ENCODE measurements around the gene C6orf141. TPM values are rescaled to one million over a fixed set of nuclear protein-coding genes. Genes with fewer than 3 reads are reported as not detected.

The C6orf141 gene
- total RNA-seq, 1 experiment from 2014 or later, result 40.1 TPM

DNA sequence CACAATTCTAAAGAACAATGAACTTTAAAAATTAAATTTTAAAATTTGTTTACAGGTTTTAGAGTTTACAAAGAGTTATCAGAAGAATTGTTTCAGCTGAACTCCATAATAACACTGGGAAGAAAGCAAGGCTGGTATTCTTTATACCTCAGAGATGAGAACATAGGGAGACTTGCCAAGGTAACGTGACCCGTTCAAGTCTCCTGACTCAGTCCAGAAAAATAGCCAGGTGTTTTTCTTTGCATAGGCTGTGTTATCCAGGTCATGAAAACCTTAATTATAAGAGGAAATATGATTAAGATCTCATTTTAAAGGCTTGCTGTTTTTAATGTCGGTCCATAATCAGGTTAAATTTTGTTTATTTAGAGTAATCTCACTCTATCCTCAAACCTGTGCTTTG is 8.5 kb upstream of the C6orf141 start:
- Histone ChIP-seq H2AFZ (ENCODE audit: low read length) (no peak overlapping the region), H3K9ac (ENCODE audit: extremely low read depth, insufficient read length, low read length) (no peak overlapping the region), H4K5ac (ENCODE audit: insufficient read length, low read depth, low read length) (no peak overlapping the region), H2BK20ac (ENCODE audit: low read depth, low read length, poor library complexity, severe bottlenecking) (no peak overlapping the region), H3T11ph (ENCODE audit: low read length) (no peak overlapping the region), H3K79me1 (ENCODE audit: insufficient read depth, low read depth, low read length, poor library complexity, severe bottlenecking) (no peaks in the 10 kb centered on the region), H3K27me3 (ENCODE audit: insufficient read depth, low read length) (no peaks in the 10 kb centered on the region), H3K14ac (ENCODE audit: insufficient read depth, low read length) (no peak overlapping the region), H2BK120ac (ENCODE audit: low read depth, low read length, poor library complexity, severe bottlenecking) (no peak overlapping the region), H2BK15ac (ENCODE audit: low read depth, low read length) (no peak overlapping the region), H3K79me2 (ENCODE audit: insufficient read depth, low read length) (no peaks in the 10 kb centered on the region), H3K4ac (ENCODE audit: low read depth, low read length) (no peak overlapping the region), H3K18ac (ENCODE audit: insufficient read length, low read depth, low read length) (no peak overlapping the region), H2BK12ac (ENCODE audit: insufficient read length, low read depth, low read length) (no peak overlapping the region), H3K4me2 (ENCODE audit: insufficient read depth, insufficient read length, low read length) (no peak overlapping the region), H2BK5ac (ENCODE audit: insufficient read length, low read length) (no peak overlapping the region), H4K20me1 (ENCODE audit: control insufficient read depth, insufficient read depth, insufficient read length) (no peaks in the 10 kb centered on the region), H2AK5ac (ENCODE audit: insufficient read length, low read length) (no peak overlapping the region), H4K91ac (ENCODE audit: insufficient read length, low read depth, low read length) (no peak overlapping the region), H4K8ac (replicated peaks; ENCODE audit: insufficient read length, low read depth, low read length) (no peak overlapping the region), H3K23ac (ENCODE audit: insufficient read length, low read depth, low read length) (no peak overlapping the region), H3K9me3 (ENCODE audit: control insufficient read depth, low read depth, low read length) (no peaks in the 10 kb centered on the region), H3K4me1 (ENCODE audit: insufficient read depth, low read length) (no peaks in the 10 kb centered on the region), H3K56ac (ENCODE audit: insufficient read length, low read depth, low read length) (no peak overlapping the region), H3K23me2 (ENCODE audit: insufficient read length, low read depth, low read length, poor library complexity, severe bottlenecking) (no peaks in the 10 kb centered on the region), H3K27ac (ENCODE audit: insufficient read length, low read depth, low read length) (no peak overlapping the region)
- Mint-ChIP-seq H3K4me1 (peaks cover 7% of the 10 kb centered on the region in 2 experiments), H3K9me3 (0 out of 5 replicates have a peak, but pooled peaks cover 0 to 5% of the 10 kb centered on the region in 2 experiments), H3K4me3 (no peak overlapping the region), H3K36me3 (ENCODE audit: insufficient read depth in 1 of 3, low read depth in 3 of 3) (no peaks in the 10 kb centered on the region), H3K27ac (no peak overlapping the region), H3K27me3 (ENCODE audit: low read depth) (peaks cover 4% of the 10 kb centered on the region)
- WGBS (ENCODE audit: extremely low coverage, insufficient read length, low lambda C conversion rate), result no CpG with 5 or more reads among the region's 3 CpGs
- TF ChIP-seq, protein P1, sequence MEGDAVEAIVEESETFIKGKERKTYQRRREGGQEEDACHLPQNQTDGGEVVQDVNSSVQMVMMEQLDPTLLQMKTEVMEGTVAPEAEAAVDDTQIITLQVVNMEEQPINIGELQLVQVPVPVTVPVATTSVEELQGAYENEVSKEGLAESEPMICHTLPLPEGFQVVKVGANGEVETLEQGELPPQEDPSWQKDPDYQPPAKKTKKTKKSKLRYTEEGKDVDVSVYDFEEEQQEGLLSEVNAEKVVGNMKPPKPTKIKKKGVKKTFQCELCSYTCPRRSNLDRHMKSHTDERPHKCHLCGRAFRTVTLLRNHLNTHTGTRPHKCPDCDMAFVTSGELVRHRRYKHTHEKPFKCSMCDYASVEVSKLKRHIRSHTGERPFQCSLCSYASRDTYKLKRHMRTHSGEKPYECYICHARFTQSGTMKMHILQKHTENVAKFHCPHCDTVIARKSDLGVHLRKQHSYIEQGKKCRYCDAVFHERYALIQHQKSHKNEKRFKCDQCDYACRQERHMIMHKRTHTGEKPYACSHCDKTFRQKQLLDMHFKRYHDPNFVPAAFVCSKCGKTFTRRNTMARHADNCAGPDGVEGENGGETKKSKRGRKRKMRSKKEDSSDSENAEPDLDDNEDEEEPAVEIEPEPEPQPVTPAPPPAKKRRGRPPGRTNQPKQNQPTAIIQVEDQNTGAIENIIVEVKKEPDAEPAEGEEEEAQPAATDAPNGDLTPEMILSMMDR (conservative IDR thresholded peaks at IDR 0.05), result no peak
- no peak for DNase-seq

All from H9 (cell line).